Tibial nerve (tissue), 4 donors: ENCODE measurements around the gene KRT14. TPM values are rescaled to one million over a fixed set of nuclear protein-coding genes. Genes with fewer than 3 reads are reported as not detected.

Source experiments
- DNase-seq, 2 donors: peaks; one replicate each; pipeline ENCODE4 v3.0.0-alpha.2; 2019; ENCODE audit warnings: low spot score in 2 of 2
- H3K27ac ChIP-seq, 4 donors: fragments of 200-600 bp; sonication (generic) in 3 of 4; one replicate each; pipeline ENCODE4 v1.5.1; 2017 to 2019; ENCODE audit warnings: mild to moderate bottlenecking in 1 of 4
- H3K27me3 ChIP-seq, 2 donors: fragments of 200-600 bp; sonication (generic) in 1 of 2; one replicate each; pipeline versions ENCODE4 v1.5.1 to v1.6.0; 2017 to 2019
- H3K36me3 ChIP-seq, 3 donors: fragments of 200-600 bp; sonication (generic); one replicate each; pipeline ENCODE4 v1.5.1; 2018 to 2019
- H3K4me1 ChIP-seq, 4 donors: fragments of 200-600 bp; sonication (generic) in 3 of 4; one replicate each; pipeline ENCODE4 v1.5.1; 2017 to 2019
- H3K4me3 ChIP-seq, 4 donors: fragments of 200-600 bp; sonication (generic) in 3 of 4; one replicate each; pipeline ENCODE4 v1.5.1; 2017 to 2019; ENCODE audit warnings: mild to moderate bottlenecking in 1 of 4, moderate library complexity in 1 of 4
- H3K9me3 ChIP-seq, 4 donors: fragments of 200-600 bp; sonication (generic) in 3 of 4; one replicate each; pipeline ENCODE4 v1.5.1; 2017 to 2019
- EP300 ChIP-seq, 2 donors: sonication (generic); formaldehyde crosslinking; IDR thresholded peaks; one replicate each; pipeline ENCODE4 v1.6.1; 2017; ENCODE audit warnings: antibody characterized with exemption in 2 of 2, mild to moderate bottlenecking in 1 of 2
- POLR2A ChIP-seq, 2 donors: fragments of 450-650 bp; IDR thresholded peaks; one replicate each; pipeline ENCODE4 v1.6.1; 2017; ENCODE audit warnings: antibody characterized with exemption in 2 of 2, mild to moderate bottlenecking in 2 of 2, moderate library complexity in 2 of 2
- WGBS, 2 donors: methylation state at CpG; one replicate each; pipeline ENCODE4 v1.1.5; 2018; 5-methylcytosine and 5-hydroxymethylcytosine counted together
- total RNA-seq, 4 donors: library from RNA; depleted of rRNA; stranded (reverse); fragments of >200 nt; gene quantifications; one replicate each; pipeline ENCODE4 v1.1.0, GENCODE V29; 2016
- TF ChIP-seq, protein P1 (sequence below), 5 experiments: fragments of 200-600 bp in 3 of 5; fragments of 450-650 bp in 2 of 5; sonication (generic) in 3 of 5; IDR thresholded peaks; one replicate each; pipeline ENCODE4 v1.5.1; 2016 to 2019; ENCODE audit warnings: antibody characterized with exemption in 5 of 5, mild to moderate bottlenecking in 3 of 5, moderate library complexity in 2 of 5

The KRT14 gene
- total RNA-seq, 4 donors from 2014 or later, result 8.4 to 57.8 (median 34.0) TPM

DNA sequence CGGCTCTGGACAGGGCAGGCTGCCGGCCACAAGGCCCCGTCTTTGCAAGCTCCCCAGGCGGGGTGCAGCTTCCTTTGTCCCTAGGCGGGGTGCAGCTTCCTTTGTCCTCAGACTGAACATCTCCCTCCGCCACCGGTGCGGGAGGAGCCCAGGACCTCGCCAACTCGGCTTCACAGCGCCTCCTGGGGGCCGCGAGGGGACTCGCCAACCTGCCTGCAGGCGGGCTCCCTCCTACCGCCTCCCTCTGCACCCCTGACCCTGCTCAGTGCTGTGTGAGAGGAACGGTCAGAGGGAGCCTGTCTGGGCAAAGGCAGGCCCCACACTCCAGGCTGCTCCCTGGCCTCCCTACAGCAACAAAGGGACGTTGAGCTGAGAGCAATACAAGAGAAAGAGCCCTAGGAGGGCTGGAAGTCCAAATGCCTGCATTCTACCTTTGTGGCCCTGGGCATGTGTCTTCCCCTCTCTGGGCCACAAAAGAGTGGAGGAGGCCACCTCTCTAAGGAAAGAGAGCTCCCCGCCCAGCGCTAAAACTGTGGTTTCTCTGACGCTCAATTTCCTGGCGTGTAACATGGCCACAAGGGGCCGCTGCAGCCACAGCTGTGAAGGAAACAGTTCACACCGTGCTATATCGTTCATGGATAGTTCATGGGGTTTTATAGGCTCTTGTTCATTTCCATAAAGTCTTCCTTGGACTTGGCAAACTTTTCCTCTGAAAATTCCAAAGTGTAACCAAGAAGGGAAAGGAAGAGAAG is 37.7 kb downstream of the KRT14 start:
- peak; percentile 84 to 94 for DNase-seq
- H3K4me1 ChIP-seq, result peaks cover 0 to 34% (median 16%) of the 10 kb centered on the region in 4 donors
- H3K27ac ChIP-seq, result peak overlapping the region; percentile 26 to 79 (median 66)
- H3K4me3 ChIP-seq, result peak overlapping the region in 3 of 4 donors; percentile 0 to 35 (median 13)
- H3K9me3 ChIP-seq, result peaks cover 0 to 5% (median 0%) of the 10 kb centered on the region in 4 donors
- no peaks in the 10 kb centered on the region for H3K27me3 ChIP-seq
- no peaks in the 10 kb centered on the region for H3K36me3 ChIP-seq
- TF ChIP-seq, protein P1, sequence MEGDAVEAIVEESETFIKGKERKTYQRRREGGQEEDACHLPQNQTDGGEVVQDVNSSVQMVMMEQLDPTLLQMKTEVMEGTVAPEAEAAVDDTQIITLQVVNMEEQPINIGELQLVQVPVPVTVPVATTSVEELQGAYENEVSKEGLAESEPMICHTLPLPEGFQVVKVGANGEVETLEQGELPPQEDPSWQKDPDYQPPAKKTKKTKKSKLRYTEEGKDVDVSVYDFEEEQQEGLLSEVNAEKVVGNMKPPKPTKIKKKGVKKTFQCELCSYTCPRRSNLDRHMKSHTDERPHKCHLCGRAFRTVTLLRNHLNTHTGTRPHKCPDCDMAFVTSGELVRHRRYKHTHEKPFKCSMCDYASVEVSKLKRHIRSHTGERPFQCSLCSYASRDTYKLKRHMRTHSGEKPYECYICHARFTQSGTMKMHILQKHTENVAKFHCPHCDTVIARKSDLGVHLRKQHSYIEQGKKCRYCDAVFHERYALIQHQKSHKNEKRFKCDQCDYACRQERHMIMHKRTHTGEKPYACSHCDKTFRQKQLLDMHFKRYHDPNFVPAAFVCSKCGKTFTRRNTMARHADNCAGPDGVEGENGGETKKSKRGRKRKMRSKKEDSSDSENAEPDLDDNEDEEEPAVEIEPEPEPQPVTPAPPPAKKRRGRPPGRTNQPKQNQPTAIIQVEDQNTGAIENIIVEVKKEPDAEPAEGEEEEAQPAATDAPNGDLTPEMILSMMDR (IDR thresholded peaks at IDR 0.05), result peak; percentile 77 to 96 (median 87)
- TF ChIP-seq POLR2A (IDR thresholded peaks at IDR 0.05), result no peak
- WGBS, 2 donors, result 4 to 7% methylated on average over 15 to 24 of the region's 25 CpGs

DNA sequence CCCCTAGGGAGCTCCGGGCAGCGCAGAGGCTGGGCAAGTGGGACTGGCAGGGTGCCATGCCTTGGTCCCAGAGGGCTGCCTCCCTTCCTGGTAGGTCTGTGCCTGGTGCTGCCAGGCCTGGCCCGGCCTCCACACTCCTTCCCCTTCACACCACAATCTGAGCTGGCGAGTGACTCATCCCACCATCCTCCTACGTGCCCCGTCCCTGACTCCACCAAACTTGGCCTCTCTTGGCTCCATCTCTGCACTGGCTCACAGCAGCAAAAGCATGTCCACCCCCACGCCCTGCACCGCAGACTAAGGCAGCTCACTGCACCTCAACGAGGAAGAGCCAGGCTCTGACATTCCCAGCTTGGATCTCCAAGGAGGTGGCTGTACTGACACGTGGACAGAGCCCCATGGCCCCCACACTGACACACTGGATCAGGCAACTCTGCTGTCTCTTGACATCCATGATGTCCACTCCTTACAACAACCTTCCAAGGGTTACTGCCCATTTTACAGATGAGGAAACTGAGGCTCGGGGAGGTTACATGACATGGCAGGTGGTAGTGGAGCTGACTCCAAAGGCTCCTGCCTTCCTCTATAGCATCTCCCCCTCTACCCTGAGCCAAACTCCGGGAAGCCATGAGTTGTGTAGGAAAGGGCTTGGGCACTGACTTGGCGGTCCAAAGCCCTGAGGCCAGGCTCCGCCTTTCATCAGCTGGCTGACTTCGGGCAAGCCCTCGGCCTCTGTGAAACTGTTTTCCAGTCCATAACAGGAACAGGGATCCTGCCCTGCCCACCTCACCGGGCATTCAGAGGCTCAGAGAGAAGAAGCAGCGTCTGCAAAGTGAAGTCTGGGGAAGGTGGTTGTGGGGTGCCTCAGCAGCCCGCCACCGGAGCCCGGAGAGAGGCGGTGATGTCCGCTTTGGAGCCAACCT is 38.5 kb downstream of the KRT14 start:
- peak overlapping the region; percentile 26 to 79 (median 66) for H3K27ac ChIP-seq
- H3K4me1 ChIP-seq, result peaks cover 0 to 34% (median 16%) of the 10 kb centered on the region in 4 donors
- no peak for DNase-seq
- H3K4me3 ChIP-seq, result peak overlapping the region in 3 of 4 donors; percentile 0 to 35 (median 13)
- H3K27me3 ChIP-seq, result no peaks in the 10 kb centered on the region
- TF ChIP-seq POLR2A (IDR thresholded peaks at IDR 0.05) (no peak), EP300 (IDR thresholded peaks at IDR 0.05) (no peak)
- TF ChIP-seq, protein P1 (IDR thresholded peaks at IDR 0.05), result no peak
- H3K9me3 ChIP-seq, result peaks cover 0 to 5% (median 0%) of the 10 kb centered on the region in 4 donors
- 36 to 42% methylated on average over 21 to 22 of the region's 23 CpGs for WGBS, 2 donors
- H3K36me3 ChIP-seq, result no peaks in the 10 kb centered on the region

DNA sequence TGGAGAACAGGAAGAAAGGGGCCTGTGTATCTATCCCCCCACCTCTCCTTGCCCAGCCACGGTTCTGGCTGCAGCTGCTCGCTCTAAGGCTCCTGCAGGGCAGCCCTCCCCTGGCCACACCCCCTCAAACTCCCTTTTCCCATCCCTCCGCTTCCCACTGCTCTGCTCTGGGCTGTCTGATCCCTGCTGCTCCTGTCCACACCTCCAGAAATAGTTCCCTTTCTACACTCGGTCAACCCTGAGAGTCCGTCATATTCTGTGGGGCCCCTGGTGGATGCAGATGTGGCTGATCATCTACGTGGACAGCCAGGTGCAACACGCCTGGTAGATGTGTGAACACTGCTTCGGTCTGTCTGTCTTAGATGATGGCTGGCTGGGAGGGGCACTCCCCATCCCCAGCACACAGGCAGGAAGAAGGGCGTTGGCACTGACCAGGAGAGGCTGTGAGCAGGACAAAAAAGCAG is 39.3 kb downstream of the KRT14 start:
- TF ChIP-seq, protein P1 (IDR thresholded peaks at IDR 0.05), result no peak
- TF ChIP-seq POLR2A (IDR thresholded peaks at IDR 0.05) (no peak), EP300 (IDR thresholded peaks at IDR 0.05) (no peak)
- peak overlapping the region in 3 of 4 donors; percentile 26 to 79 (median 74) for H3K27ac ChIP-seq
- no peaks in the 10 kb centered on the region for H3K36me3 ChIP-seq
- H3K27me3 ChIP-seq, result no peaks in the 10 kb centered on the region
- DNase-seq, result no peak
- 75% methylated on average over 9 of the region's 9 CpGs for WGBS, 2 donors
- peaks cover 0 to 34% (median 16%) of the 10 kb centered on the region in 4 donors for H3K4me1 ChIP-seq
- no peak overlapping the region for H3K4me3 ChIP-seq
- peaks cover 0 to 5% (median 0%) of the 10 kb centered on the region in 4 donors for H3K9me3 ChIP-seq

DNA sequence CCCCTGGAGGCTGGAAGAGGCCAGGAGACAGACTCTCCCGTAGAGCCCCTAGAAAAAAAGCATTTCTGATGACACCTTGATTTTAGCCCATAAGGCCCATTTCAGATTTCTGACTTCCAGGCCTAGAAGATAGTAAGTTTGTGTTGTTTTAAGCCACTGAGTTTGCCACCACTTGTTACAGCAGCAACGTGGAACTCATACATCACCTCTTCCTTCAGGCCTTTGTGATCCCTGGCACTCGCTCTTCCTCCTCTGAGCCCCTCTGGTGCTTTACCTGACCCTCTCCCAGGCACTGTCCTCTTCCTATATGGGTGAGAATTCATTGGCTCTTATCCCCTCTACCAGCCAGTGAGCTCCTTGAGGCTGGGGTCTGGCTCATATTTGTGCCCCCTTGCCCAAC is 39.9 kb downstream of the KRT14 start:
- Histone ChIP-seq H3K4me1 (peaks cover 0 to 32% (median 16%) of the 10 kb centered on the region in 4 donors), H3K36me3 (no peaks in the 10 kb centered on the region), H3K4me3 (no peak overlapping the region), H3K27me3 (no peaks in the 10 kb centered on the region), H3K27ac (no peak overlapping the region), H3K9me3 (peaks cover 0 to 5% (median 0%) of the 10 kb centered on the region in 4 donors)
- WGBS, 2 donors, result 96 to 97% methylated on average over 3 of the region's 3 CpGs
- DNase-seq, result no peak
- no peak for TF ChIP-seq POLR2A (IDR thresholded peaks at IDR 0.05)
- TF ChIP-seq, protein P1 (IDR thresholded peaks at IDR 0.05), result no peak
- no peak for TF ChIP-seq EP300 (IDR thresholded peaks at IDR 0.05)
